Heart left ventricle (tissue), 16 donors: ENCODE measurements around the gene CREB3L1. TPM values are rescaled to one million over a fixed set of nuclear protein-coding genes. Genes with fewer than 3 reads are reported as not detected.

Source experiments
- ATAC-seq, 4 donors: fragments of 200-7000 bp; cut with Tn5 transposase; one replicate each; pipeline ENCODE4 v1.9.1; 2020 to 2022; ENCODE audit warnings: moderate library complexity in 4 of 4, mild to moderate bottlenecking in 3 of 4, moderate number of reproducible peaks in 1 of 4
- DNase-seq, 5 donors: peaks; one replicate each; pipeline ENCODE4 v3.0.0-alpha.2; 2020
- H3K27ac ChIP-seq, 12 donors: fragments of 200-600 bp; sonication (generic) in 4 of 12; one replicate each; pipeline versions ENCODE4 v1.5.0 to v1.8.0; 2016 to 2022; ENCODE audit warnings: mild to moderate bottlenecking in 2 of 12
- H3K27me3 ChIP-seq, 9 donors: fragments of 200-600 bp; sonication (generic) in 2 of 9; one replicate each; pipeline versions ENCODE4 v1.5.1 to v1.8.0; 2016 to 2022; ENCODE audit warnings: mild to moderate bottlenecking in 3 of 9
- H3K36me3 ChIP-seq, 9 donors: fragments of 200-600 bp; sonication (generic) in 2 of 9; one replicate each; pipeline versions ENCODE4 v1.5.0 to v1.8.0; 2018 to 2022; ENCODE audit warnings: mild to moderate bottlenecking in 2 of 9
- H3K4me1 ChIP-seq, 12 donors: fragments of 200-600 bp; sonication (generic) in 4 of 12; one replicate each; pipeline versions ENCODE4 v1.5.0 to v1.8.0; 2016 to 2022; ENCODE audit warnings: mild to moderate bottlenecking in 3 of 12
- H3K4me3 ChIP-seq, 12 donors: fragments of 200-600 bp; sonication (generic) in 4 of 12; one replicate each; pipeline versions ENCODE4 v1.5.0 to v1.8.0; 2017 to 2022; ENCODE audit warnings: mild to moderate bottlenecking in 9 of 12, moderate library complexity in 4 of 12
- H3K9me3 ChIP-seq, 12 donors: fragments of 200-600 bp; sonication (generic) in 4 of 12; one replicate each; pipeline versions ENCODE4 v1.5.0 to v1.8.0; 2016 to 2022; ENCODE audit warnings: mild to moderate bottlenecking in 1 of 12
- POLR2A ChIP-seq, 2 donors: fragments of 450-650 bp; IDR thresholded peaks; one replicate each; pipeline ENCODE4 v1.6.1; 2017; ENCODE audit warnings: antibody characterized with exemption in 2 of 2, mild to moderate bottlenecking in 2 of 2, moderate library complexity in 2 of 2
- WGBS, 4 donors: extraction: QIAGEN DNeasy Blood & Tissue Kit in 2 of 4; methylation state at CpG; one replicate each; pipeline versions ENCODE4 v1.1.5 to v1.1.7; 2013 to 2018; 5-methylcytosine and 5-hydroxymethylcytosine counted together
- intact Hi-C, 10 donors: fragments of 100-400 bp; cut with DNase I; formaldehyde crosslinking; loops; one replicate each; pipeline versions ENCODE4 v1.11.1 to v1.14.2; 2022
- polyA plus RNA-seq, 2 donors: library from polyadenylated mRNA; stranded (reverse); fragments of 200-250 nt; gene quantifications; one replicate each; pipeline ENCODE4 v1.2.3, GENCODE V29; 2013
- total RNA-seq, 9 donors: library from RNA; depleted of rRNA in 2 of 9; stranded (reverse); fragments of >200 nt in 2 of 9; fragmentation: NEBNext Ultra II Directional in 3 of 9; extraction: Animal tissue kit (Norgen Biotek cat#: 25700) in 3 of 9; gene quantifications; one replicate each; pipeline versions ENCODE4 v1.1.0 to v1.2.4, GENCODE V29; 2016 to 2023
- TF ChIP-seq, protein P1 (sequence below), 12 donors: fragments of 200-600 bp; sonication (generic) in 4 of 12; IDR thresholded peaks; one replicate each; pipeline versions ENCODE4 v1.5.0 to v1.8.0; 2018 to 2022; ENCODE audit warnings: antibody characterized with exemption in 12 of 12, mild to moderate bottlenecking in 5 of 12
- donor health status: ischemic (EF 13 %, LVEDD 7.1; RV severe dilation, severe dysfunction).
- donor health status: healthy with polysubstance abuse.
- donor health status: DM: no; HTN: yes; CAD: no.
- donor health status: DM: no; HTN: no; CAD: no.
- donor health status: ischemic (EF 25% LVEDD 6.9; RV normal size, moderate dysfunction).
- donor health status: ischemic (EF 25% LVEDD 5.7; RV mildly dilated, moderate dysfunction).
- donor health status: healthy.
- donor health status: DM: yes; HTN: yes; CAD: no.
- donor health status: ischemic (EF 35%, LVEDD 5.7; RV mildly dilated, moderate dysfunction).
- donor health status: nonischemic (EF 11% LVEDD 7.7; RV severe dilation, severe dysfunction).
- donor health status: DM: yes; HTN: yes; CAD: no.
- donor health status: PGD.
- donor health status: ischemic (EF 29% LVEDD 5.4; RV normal size, mild dysfunction).
- donor health status: nonischemic (EF 23%, LVEDD 6.1; RV moderate dilation, normal function).

CREB3L1 gene
- total and polyA plus RNA-seq, 11 donors: 7.4 to 31.9 (median 23.3) TPM

GRCh38 chr11:46363031-46363407 lies 85.6 kb downstream of the CREB3L1 start:
- peak overlapping the region in 10 of 12 donors; percentile 34 to 65 (median 56) for H3K4me3 ChIP-seq
- no peaks in the 10 kb centered on the region for H3K9me3 ChIP-seq
- intact Hi-C loops: no loop called here
- H3K27me3 ChIP-seq: no peaks in the 10 kb centered on the region
- WGBS, 4 donors: 14 to 36% (median 20%) methylated on average over 6 to 9 of the region's 9 CpGs
- DNase-seq (peak; percentile 75 to 87 (median 81)), ATAC-seq (peak; percentile 44 to 73 (median 64))
- no peak for TF ChIP-seq POLR2A (IDR thresholded peaks at IDR 0.05)
- TF ChIP-seq, protein P1, sequence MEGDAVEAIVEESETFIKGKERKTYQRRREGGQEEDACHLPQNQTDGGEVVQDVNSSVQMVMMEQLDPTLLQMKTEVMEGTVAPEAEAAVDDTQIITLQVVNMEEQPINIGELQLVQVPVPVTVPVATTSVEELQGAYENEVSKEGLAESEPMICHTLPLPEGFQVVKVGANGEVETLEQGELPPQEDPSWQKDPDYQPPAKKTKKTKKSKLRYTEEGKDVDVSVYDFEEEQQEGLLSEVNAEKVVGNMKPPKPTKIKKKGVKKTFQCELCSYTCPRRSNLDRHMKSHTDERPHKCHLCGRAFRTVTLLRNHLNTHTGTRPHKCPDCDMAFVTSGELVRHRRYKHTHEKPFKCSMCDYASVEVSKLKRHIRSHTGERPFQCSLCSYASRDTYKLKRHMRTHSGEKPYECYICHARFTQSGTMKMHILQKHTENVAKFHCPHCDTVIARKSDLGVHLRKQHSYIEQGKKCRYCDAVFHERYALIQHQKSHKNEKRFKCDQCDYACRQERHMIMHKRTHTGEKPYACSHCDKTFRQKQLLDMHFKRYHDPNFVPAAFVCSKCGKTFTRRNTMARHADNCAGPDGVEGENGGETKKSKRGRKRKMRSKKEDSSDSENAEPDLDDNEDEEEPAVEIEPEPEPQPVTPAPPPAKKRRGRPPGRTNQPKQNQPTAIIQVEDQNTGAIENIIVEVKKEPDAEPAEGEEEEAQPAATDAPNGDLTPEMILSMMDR (IDR thresholded peaks at IDR 0.05): no peak
- peaks cover 0 to 35% (median 4%) of the 10 kb centered on the region in 9 donors for H3K36me3 ChIP-seq
- H3K27ac ChIP-seq: peak overlapping the region; percentile 74 to 97 (median 94)
- H3K4me1 ChIP-seq: peaks cover 15 to 74% (median 60%) of the 10 kb centered on the region in 12 donors

- Histone ChIP-seq H3K27me3 (no peaks in the 10 kb centered on the region), H3K27ac (peak overlapping the region; percentile 74 to 97 (median 94)), H3K4me3 (peak overlapping the region in 7 of 12 donors; percentile 22 to 65 (median 59)), H3K9me3 (no peaks in the 10 kb centered on the region), H3K36me3 (peaks cover 0 to 41% (median 9%) of the 10 kb centered on the region in 9 donors), H3K4me1 (peaks cover 15 to 74% (median 61%) of the 10 kb centered on the region in 12 donors)
- intact Hi-C loops: loop anchor here in 2 of 10 donors (2.0 kb wide), 2 partner anchors 13 to 15 kb away; no protein-coding TSS in a partner anchor
- 23 to 50% (median 44%) methylated on average over 8 to 21 of the region's 21 CpGs for WGBS, 4 donors
- ATAC-seq (peak; percentile 54 to 73 (median 70)), DNase-seq (peak; percentile 70 to 88 (median 82))
- TF ChIP-seq, protein P1 (IDR thresholded peaks at IDR 0.05): peak in 8 of 12 donors; percentile 9 to 51 (median 28)
- TF ChIP-seq POLR2A (IDR thresholded peaks at IDR 0.05): peak in 1 of 2 donors; percentile 44
Observed at GRCh38 chr11:46363455-46364005, 86.1 kb downstream of the CREB3L1 start.

- no peak for ATAC-seq
- intact Hi-C loops: loop anchor here in 2 of 10 donors (2.0 kb wide), 2 partner anchors 13 to 15 kb away; no protein-coding TSS in a partner anchor
- no peaks in the 10 kb centered on the region for H3K27me3 ChIP-seq
- no peak for TF ChIP-seq POLR2A (IDR thresholded peaks at IDR 0.05)
- TF ChIP-seq, protein P1 (IDR thresholded peaks at IDR 0.05): no peak
- H3K36me3 ChIP-seq: peaks cover 0 to 46% (median 14%) of the 10 kb centered on the region in 9 donors
- peaks cover 15 to 74% (median 61%) of the 10 kb centered on the region in 12 donors for H3K4me1 ChIP-seq
- peak overlapping the region in 11 of 12 donors; percentile 86 to 97 (median 94) for H3K27ac ChIP-seq
- peak overlapping the region in 2 of 12 donors; percentile 51 to 62 for H3K4me3 ChIP-seq
- no peak for DNase-seq
- no peaks in the 10 kb centered on the region for H3K9me3 ChIP-seq
- 78 to 87% (median 82%) methylated on average over 5 to 9 of the region's 9 CpGs for WGBS, 4 donors
Observed at GRCh38 chr11:46364056-46364455, 86.6 kb downstream of the CREB3L1 start.

GRCh38 chr11:46364791-46365190 lies 87.3 kb downstream of the CREB3L1 start:
- DNase-seq (no peak), ATAC-seq (no peak)
- Histone ChIP-seq H3K27me3 (no peaks in the 10 kb centered on the region), H3K4me3 (no peak overlapping the region), H3K36me3 (peaks cover 0 to 53% (median 19%) of the 10 kb centered on the region in 9 donors), H3K27ac (peak overlapping the region in 6 of 12 donors; percentile 13 to 96 (median 90)), H3K9me3 (no peaks in the 10 kb centered on the region), H3K4me1 (peaks cover 15 to 76% (median 61%) of the 10 kb centered on the region in 12 donors)
- intact Hi-C loops: loop anchor here in 4 of 10 donors (2.0 to 5.0 kb wide), 4 partner anchors 14 to 127 kb away; no protein-coding TSS in a partner anchor
- TF ChIP-seq POLR2A (IDR thresholded peaks at IDR 0.05): no peak
- TF ChIP-seq, protein P1 (IDR thresholded peaks at IDR 0.05): no peak
- 73 to 78% (median 75%) methylated on average over 3 of the region's 3 CpGs; no CpG with 5 or more reads in 1 of the 4 donors for WGBS, 4 donors
